Peyer's patch (tissue), 4 donors: ENCODE data around the gene CD37.
"Not testable (repeated sequence)": the region's sequence is repeated elsewhere in the genome, so short reads cannot be mapped to it uniquely, and the experiment has no call there.

ENCODE experiments used
- POLR2A ChIP-seq, 2 donors: fragments of 450-650 bp; IDR thresholded peaks; one replicate each; pipeline ENCODE4 v1.5.1; 2017; ENCODE audit warnings: antibody characterized with exemption in 2 of 2, mild to moderate bottlenecking in 2 of 2, moderate library complexity in 2 of 2
- TF ChIP-seq, protein P1 (sequence below), 6 experiments: fragments of 450-650 bp in 4 of 6; fragments of 200-600 bp in 2 of 6; sonication (generic) in 1 of 6; IDR thresholded peaks; one replicate each; pipeline ENCODE4 v1.5.1; 2017 to 2019; ENCODE audit warnings: antibody characterized with exemption in 6 of 6, mild to moderate bottlenecking in 3 of 6, moderate library complexity in 1 of 6

DNA sequence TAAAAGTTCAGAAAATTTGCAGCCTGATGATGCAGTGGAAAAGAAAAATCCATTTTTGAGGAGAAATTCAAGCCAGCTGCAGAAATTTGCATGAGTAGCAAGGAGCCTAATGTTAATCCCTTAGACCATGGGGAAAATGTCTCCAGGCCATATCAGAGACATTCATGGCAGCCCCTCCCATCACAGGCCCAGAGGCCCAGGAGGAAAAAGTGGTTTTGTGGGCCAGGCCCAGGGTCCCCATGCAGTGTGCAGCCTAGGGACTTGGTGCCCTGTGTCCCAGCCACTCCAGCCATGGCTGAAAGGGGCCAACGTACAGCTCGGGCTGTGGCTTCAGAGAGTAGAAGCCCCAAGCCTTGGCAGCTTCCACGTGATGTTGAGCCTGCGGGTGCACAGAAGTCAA, 47.0 kb upstream of the CD37 start:
- not testable (repeated sequence) for TF ChIP-seq POLR2A (IDR thresholded peaks at IDR 0.05)
- TF ChIP-seq, protein P1, sequence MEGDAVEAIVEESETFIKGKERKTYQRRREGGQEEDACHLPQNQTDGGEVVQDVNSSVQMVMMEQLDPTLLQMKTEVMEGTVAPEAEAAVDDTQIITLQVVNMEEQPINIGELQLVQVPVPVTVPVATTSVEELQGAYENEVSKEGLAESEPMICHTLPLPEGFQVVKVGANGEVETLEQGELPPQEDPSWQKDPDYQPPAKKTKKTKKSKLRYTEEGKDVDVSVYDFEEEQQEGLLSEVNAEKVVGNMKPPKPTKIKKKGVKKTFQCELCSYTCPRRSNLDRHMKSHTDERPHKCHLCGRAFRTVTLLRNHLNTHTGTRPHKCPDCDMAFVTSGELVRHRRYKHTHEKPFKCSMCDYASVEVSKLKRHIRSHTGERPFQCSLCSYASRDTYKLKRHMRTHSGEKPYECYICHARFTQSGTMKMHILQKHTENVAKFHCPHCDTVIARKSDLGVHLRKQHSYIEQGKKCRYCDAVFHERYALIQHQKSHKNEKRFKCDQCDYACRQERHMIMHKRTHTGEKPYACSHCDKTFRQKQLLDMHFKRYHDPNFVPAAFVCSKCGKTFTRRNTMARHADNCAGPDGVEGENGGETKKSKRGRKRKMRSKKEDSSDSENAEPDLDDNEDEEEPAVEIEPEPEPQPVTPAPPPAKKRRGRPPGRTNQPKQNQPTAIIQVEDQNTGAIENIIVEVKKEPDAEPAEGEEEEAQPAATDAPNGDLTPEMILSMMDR (IDR thresholded peaks at IDR 0.05) = not testable (repeated sequence)
